ENCODE data around the gene WDFY1. TPM values are rescaled to one million over a fixed set of nuclear protein-coding genes. Genes with fewer than 3 reads are reported as not detected.

WDFY1 gene, protein sequence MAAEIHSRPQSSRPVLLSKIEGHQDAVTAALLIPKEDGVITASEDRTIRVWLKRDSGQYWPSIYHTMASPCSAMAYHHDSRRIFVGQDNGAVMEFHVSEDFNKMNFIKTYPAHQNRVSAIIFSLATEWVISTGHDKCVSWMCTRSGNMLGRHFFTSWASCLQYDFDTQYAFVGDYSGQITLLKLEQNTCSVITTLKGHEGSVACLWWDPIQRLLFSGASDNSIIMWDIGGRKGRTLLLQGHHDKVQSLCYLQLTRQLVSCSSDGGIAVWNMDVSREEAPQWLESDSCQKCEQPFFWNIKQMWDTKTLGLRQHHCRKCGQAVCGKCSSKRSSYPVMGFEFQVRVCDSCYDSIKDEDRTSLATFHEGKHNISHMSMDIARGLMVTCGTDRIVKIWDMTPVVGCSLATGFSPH
- total RNA-seq = 10 to 100 TPM; 58.8 to 59.1 TPM

- Mint-ChIP-seq H3K36me3 (peaks cover 18% of the 10 kb centered on the region), H3K4me1 (peaks cover 41% of the 10 kb centered on the region), H3K27ac (peak within 1 kb of the TSS; percentile 96), H3K4me3 (peak within 1 kb of the TSS; percentile 94), H3K9me3 (no peaks in the 10 kb centered on the region), H3K27me3 (no peaks in the 10 kb centered on the region)
- DNase-seq (peak; percentile 88), ATAC-seq (ENCODE audit: low read depth) (peak; percentile 85)
- POLR2A ChIA-PET = interaction anchor here (0.6 to 4.4 kb wide), 9 partner anchors 9 to 182 kb away, joined by 3 to 35 read pairs (median 5); partner anchors contain the start of gene MRPL44
Measured at GRCh38 chr2:223944703-223945531, at the start of gene WDFY1. Gene WDFY1, minus strand, starts transcription at chr2:223945335. Its CDS starts 51 bp downstream, at chr2:223945284.

- ATAC-seq (ENCODE audit: low read depth) (no peak), DNase-seq (no peak)
- Mint-ChIP-seq H3K4me3 (no peak overlapping the region), H3K27me3 (no peaks in the 10 kb centered on the region), H3K9me3 (no peaks in the 10 kb centered on the region), H3K4me1 (peaks cover 9% of the 10 kb centered on the region), H3K27ac (no peak overlapping the region), H3K36me3 (peaks cover 9% of the 10 kb centered on the region)
- POLR2A ChIA-PET = interaction anchor here (1.1 kb wide), 1 partner anchor 45 kb away, joined by 3 read pairs; the partner anchor contains the start of gene SERPINE2
Measured at GRCh38 chr2:223994562-223995162, 49.5 kb upstream of the WDFY1 start.

- POLR2A ChIA-PET = interaction anchor here (1.0 to 1.1 kb wide), 2 partner anchors 32 to 46 kb away, joined by 3 read pairs; partner anchors contain the start of gene SERPINE2
- ATAC-seq (ENCODE audit: low read depth) (peak; percentile 82), DNase-seq (no peak)
- no peak overlapping the region for H3K27ac Mint-ChIP-seq
- H3K36me3 Mint-ChIP-seq = peaks cover 8% of the 10 kb centered on the region
- no peak overlapping the region for H3K4me3 Mint-ChIP-seq
- H3K27me3 Mint-ChIP-seq = no peaks in the 10 kb centered on the region
- H3K9me3 Mint-ChIP-seq = no peaks in the 10 kb centered on the region
- H3K4me1 Mint-ChIP-seq = peaks cover 9% of the 10 kb centered on the region
Measured at GRCh38 chr2:223993634-223994232, 48.6 kb upstream of the WDFY1 start.

DNA sequence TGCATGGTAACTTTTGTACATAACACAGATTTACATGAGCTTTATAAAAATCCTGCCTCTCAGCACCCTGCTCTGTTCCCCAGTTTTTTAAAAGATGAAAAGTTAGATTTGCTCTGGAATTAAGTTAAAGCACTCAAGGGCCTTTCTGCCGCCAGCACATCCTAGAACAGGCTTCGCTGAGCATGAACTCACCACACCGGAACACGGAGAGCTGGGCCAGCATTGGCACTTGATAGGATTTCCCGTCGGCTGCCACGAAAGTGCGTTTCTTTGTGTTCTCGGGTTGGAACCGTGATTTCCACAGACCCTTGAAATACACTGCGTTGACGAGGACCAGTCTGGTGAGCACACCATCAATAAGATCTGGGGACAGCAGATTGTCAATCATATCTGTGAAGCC lies 46.5 kb upstream of the WDFY1 start:
- Mint-ChIP-seq H3K4me1 (peaks cover 8% of the 10 kb centered on the region), H3K36me3 (peaks cover 2% of the 10 kb centered on the region), H3K4me3 (no peak overlapping the region), H3K27ac (no peak overlapping the region), H3K27me3 (no peaks in the 10 kb centered on the region), H3K9me3 (no peaks in the 10 kb centered on the region)
- DNase-seq (no peak), ATAC-seq (ENCODE audit: low read depth) (no peak)
- POLR2A ChIA-PET = no interaction called here

DNA sequence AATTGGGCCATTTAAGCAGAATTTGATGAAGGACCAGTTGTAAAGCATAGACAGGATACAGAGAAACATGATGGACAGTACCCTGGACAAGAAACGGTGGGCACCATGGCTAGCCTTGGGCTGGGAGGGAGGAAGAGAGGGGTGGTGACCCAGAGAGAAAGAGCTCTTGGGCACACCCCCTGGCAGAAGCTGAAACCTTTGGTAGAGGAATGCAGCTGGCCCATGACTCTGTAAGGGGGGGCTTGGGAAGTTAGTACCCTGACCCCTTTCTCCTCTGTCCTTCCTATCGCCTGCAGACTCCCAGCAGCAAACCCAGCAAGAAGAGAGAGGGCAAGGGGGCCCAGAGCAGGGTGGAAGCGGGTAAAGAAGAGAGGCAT lies 44.7 kb upstream of the WDFY1 start:
- no peak overlapping the region for H3K27ac Mint-ChIP-seq
- POLR2A ChIA-PET = no interaction called here
- H3K27me3 Mint-ChIP-seq = no peaks in the 10 kb centered on the region
- DNase-seq (no peak), ATAC-seq (ENCODE audit: low read depth) (no peak)
- H3K4me1 Mint-ChIP-seq = peaks cover 5% of the 10 kb centered on the region
- H3K9me3 Mint-ChIP-seq = no peaks in the 10 kb centered on the region
- peaks cover 6% of the 10 kb centered on the region for H3K36me3 Mint-ChIP-seq
- H3K4me3 Mint-ChIP-seq = no peak overlapping the region

GRCh38 chr2:223989206-223989855 lies 44.2 kb upstream of the WDFY1 start:
- H3K4me1 Mint-ChIP-seq = peaks cover 3% of the 10 kb centered on the region
- no peak overlapping the region for H3K27ac Mint-ChIP-seq
- no peak for DNase-seq
- POLR2A ChIA-PET = no interaction called here
- no peaks in the 10 kb centered on the region for H3K27me3 Mint-ChIP-seq
- H3K4me3 Mint-ChIP-seq = no peak overlapping the region
- ATAC-seq (ENCODE audit: low read depth) = no peak
- H3K9me3 Mint-ChIP-seq = no peaks in the 10 kb centered on the region
- peaks cover 9% of the 10 kb centered on the region for H3K36me3 Mint-ChIP-seq

DNA sequence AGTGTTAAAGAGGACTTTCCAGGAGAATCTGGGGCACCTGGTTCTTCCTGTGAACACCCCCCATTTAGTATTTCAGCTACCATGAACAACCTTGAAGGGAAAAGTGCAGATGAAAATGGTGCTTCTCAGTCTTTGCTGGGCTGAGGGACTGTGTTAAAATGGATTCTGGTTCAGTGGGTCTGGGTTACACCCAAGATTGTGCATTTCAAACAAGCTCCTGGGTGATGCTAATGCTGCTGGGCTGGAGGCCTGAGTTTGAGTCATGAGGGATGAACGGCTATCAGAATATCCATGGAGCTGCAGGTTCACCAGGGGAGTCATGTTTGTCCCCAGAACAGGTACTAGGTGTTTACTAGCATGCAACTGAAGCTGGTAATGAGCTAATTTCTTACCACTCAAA lies 36.1 kb upstream of the WDFY1 start:
- POLR2A ChIA-PET = no interaction called here
- peaks cover 5% of the 10 kb centered on the region for H3K4me1 Mint-ChIP-seq
- H3K36me3 Mint-ChIP-seq = peaks cover 12% of the 10 kb centered on the region
- H3K9me3 Mint-ChIP-seq = no peaks in the 10 kb centered on the region
- DNase-seq (no peak), ATAC-seq (ENCODE audit: low read depth) (no peak)
- no peaks in the 10 kb centered on the region for H3K27me3 Mint-ChIP-seq
- no peak overlapping the region for H3K27ac Mint-ChIP-seq
- no peak overlapping the region for H3K4me3 Mint-ChIP-seq

GRCh38 chr2:223980803-223981202 lies 35.7 kb upstream of the WDFY1 start:
- H3K27me3 Mint-ChIP-seq = no peaks in the 10 kb centered on the region
- H3K36me3 Mint-ChIP-seq = peaks cover 11% of the 10 kb centered on the region
- ATAC-seq (ENCODE audit: low read depth) (no peak), DNase-seq (no peak)
- no peak overlapping the region for H3K27ac Mint-ChIP-seq
- no peak overlapping the region for H3K4me3 Mint-ChIP-seq
- H3K9me3 Mint-ChIP-seq = no peaks in the 10 kb centered on the region
- peaks cover 5% of the 10 kb centered on the region for H3K4me1 Mint-ChIP-seq
- POLR2A ChIA-PET = no interaction called here

DNA sequence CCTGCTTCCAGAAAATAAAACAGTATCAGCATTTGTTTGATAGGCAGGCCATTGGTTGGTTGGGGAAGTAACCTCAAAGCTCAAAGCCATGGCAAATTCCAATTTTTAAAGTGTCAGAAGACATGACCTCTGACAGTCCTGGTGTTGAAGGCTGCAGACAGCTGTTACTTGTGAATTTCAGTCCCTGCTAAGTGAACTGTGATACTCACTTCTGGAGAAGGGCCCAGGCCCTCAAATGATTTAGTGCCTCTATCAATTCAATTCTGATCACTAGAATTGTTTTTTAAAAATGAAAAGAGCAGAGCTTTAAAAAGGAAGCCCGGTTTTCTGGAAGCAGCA lies 35.2 kb upstream of the WDFY1 start:
- POLR2A ChIA-PET = no interaction called here
- Mint-ChIP-seq H3K9me3 (no peaks in the 10 kb centered on the region), H3K27me3 (no peaks in the 10 kb centered on the region), H3K36me3 (peaks cover 11% of the 10 kb centered on the region), H3K4me3 (no peak overlapping the region), H3K4me1 (peaks cover 5% of the 10 kb centered on the region), H3K27ac (no peak overlapping the region)
- ATAC-seq (ENCODE audit: low read depth) = no peak
- DNase-seq = no peak

GRCh38 chr2:223979730-223980396 lies 34.7 kb upstream of the WDFY1 start:
- Mint-ChIP-seq H3K36me3 (peaks cover 11% of the 10 kb centered on the region), H3K27me3 (no peaks in the 10 kb centered on the region), H3K4me1 (peaks cover 5% of the 10 kb centered on the region), H3K9me3 (no peaks in the 10 kb centered on the region), H3K27ac (no peak overlapping the region), H3K4me3 (no peak overlapping the region)
- ATAC-seq (ENCODE audit: low read depth) = no peak
- DNase-seq = no peak
- POLR2A ChIA-PET = no interaction called here

DNA sequence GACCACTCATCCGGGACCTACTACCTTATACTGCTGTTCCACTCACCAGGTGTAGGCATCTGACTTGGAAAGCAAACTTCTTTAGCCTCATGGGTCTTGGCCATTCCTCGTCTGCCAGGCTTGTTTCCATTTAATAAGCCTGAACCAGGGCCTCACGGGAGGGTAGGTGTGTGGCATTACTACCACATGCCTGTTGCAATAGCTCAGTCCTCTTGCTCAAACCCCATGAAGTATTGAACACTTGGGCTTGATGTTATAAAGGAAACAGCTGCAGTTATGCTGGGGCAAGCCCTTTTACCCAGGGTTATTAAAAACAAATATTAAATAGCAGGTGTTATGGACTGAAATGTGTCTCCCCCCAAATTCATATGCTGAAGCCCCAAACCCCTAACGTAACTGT lies 33.3 kb upstream of the WDFY1 start:
- no peak for DNase-seq
- H3K4me1 Mint-ChIP-seq = peaks cover 3% of the 10 kb centered on the region
- H3K27me3 Mint-ChIP-seq = no peaks in the 10 kb centered on the region
- H3K4me3 Mint-ChIP-seq = no peak overlapping the region
- H3K36me3 Mint-ChIP-seq = peaks cover 4% of the 10 kb centered on the region
- POLR2A ChIA-PET = no interaction called here
- H3K9me3 Mint-ChIP-seq = no peaks in the 10 kb centered on the region
- H3K27ac Mint-ChIP-seq = no peak overlapping the region
- no peak for ATAC-seq (ENCODE audit: low read depth)

DNA sequence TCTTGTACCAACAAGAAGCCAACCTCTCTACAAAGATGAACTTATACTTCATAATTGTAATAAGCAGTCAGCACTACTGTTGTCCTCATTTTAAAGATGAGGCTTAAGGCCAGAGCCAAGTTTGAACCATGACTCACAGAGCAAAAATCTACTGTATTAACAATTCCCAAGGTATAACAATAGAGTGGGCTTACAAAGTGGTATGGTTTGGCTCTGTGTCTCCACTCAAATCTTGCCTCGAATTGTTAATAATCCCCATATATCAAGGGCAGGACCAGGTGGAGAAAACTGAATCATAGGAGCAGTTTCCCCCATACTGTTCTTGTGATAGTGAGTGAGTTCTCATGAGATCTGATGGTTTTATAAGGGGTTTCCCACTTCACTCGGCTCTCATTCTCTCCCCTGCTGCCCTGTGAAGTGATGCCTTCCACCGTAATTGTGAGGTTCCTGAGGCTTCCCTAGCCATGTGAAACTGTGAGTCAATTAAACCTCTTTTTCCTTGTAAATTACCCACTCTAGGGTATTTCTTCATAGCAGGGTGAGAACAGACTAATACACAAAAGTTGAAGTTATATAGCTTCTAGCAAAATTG lies 31.6 kb upstream of the WDFY1 start:
- Mint-ChIP-seq H3K4me1 (peaks cover 2% of the 10 kb centered on the region), H3K36me3 (peaks cover 4% of the 10 kb centered on the region), H3K27ac (no peak overlapping the region), H3K27me3 (no peaks in the 10 kb centered on the region), H3K9me3 (no peaks in the 10 kb centered on the region), H3K4me3 (no peak overlapping the region)
- ATAC-seq (ENCODE audit: low read depth) (no peak), DNase-seq (no peak)
- POLR2A ChIA-PET = interaction anchor here (1.0 kb wide), 1 partner anchor 9 kb away, joined by 3 read pairs; no protein-coding TSS in a partner anchor

Measured in activated naive CD8-positive, alpha-beta T cell treated with anti-CD3 and anti-CD28 coated beads, Interleukin-2, amount 10 ng/mL, durations not matched to agents 7 days and 5 days (primary cell).